GM12873 (cell line): ENCODE measurements around the gene NOX5.

ENCODE experiments used
- TF ChIP-seq, protein P1 (sequence below): IDR thresholded peaks from 2 replicates; pipeline ENCODE4 v1.5.1; 2012; ENCODE audit warnings: low read depth, mild to moderate bottlenecking, moderate library complexity, low read length, control low read depth; ENCODE audit not compliant: insufficient read depth; ENCODE audit errors: missing control alignments

Gene NOX5

GRCh38 chr15:69068157-69068556 lies 53.7 kb downstream of the NOX5 start:
- TF ChIP-seq, protein P1, sequence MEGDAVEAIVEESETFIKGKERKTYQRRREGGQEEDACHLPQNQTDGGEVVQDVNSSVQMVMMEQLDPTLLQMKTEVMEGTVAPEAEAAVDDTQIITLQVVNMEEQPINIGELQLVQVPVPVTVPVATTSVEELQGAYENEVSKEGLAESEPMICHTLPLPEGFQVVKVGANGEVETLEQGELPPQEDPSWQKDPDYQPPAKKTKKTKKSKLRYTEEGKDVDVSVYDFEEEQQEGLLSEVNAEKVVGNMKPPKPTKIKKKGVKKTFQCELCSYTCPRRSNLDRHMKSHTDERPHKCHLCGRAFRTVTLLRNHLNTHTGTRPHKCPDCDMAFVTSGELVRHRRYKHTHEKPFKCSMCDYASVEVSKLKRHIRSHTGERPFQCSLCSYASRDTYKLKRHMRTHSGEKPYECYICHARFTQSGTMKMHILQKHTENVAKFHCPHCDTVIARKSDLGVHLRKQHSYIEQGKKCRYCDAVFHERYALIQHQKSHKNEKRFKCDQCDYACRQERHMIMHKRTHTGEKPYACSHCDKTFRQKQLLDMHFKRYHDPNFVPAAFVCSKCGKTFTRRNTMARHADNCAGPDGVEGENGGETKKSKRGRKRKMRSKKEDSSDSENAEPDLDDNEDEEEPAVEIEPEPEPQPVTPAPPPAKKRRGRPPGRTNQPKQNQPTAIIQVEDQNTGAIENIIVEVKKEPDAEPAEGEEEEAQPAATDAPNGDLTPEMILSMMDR = no peak

DNA sequence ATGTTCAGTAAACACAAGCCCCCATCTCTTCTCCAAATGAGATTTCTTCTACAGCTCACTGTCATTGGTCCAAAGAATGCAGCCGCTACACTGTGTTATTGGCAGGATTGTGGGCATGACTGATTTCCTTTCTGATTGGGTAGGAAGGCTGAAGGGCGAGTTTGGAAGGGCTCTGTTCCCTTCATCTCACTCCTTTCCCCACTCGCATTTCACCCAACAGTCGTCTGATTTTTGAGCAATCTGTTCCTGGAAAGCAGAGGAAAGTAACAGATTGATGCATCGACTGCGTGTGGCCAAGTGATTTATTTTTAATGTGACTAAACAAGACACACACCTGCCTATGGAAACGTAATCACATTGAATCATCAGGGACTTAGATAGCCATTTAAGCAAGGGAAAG lies 55.5 kb downstream of the NOX5 start:
- TF ChIP-seq, protein P1 = no peak

- TF ChIP-seq, protein P1 = no peak
Observed at GRCh38 chr15:69070396-69070795, 55.9 kb downstream of the NOX5 start.

- TF ChIP-seq, protein P1 = no peak
Observed at GRCh38 chr15:69071260-69071659, 56.8 kb downstream of the NOX5 start.

DNA sequence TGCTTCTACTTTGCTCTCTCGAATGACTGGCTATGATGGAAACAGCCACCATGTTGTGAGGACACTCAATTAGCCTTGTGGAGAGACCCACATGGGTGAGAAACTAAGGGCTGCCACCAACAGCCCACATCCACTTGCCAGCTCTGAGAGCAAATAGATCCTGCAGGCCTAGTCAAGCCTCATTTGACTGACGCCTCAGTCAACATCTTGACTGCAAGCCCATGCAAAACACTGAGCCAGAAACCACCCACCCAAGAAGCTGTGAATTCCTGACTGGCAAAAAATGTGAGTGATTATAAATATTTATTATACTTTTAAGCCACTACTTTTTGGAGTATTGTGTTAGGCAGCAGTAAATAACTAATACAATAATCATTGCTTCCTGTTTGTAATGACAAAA lies 58.4 kb downstream of the NOX5 start:
- TF ChIP-seq, protein P1 = no peak

DNA sequence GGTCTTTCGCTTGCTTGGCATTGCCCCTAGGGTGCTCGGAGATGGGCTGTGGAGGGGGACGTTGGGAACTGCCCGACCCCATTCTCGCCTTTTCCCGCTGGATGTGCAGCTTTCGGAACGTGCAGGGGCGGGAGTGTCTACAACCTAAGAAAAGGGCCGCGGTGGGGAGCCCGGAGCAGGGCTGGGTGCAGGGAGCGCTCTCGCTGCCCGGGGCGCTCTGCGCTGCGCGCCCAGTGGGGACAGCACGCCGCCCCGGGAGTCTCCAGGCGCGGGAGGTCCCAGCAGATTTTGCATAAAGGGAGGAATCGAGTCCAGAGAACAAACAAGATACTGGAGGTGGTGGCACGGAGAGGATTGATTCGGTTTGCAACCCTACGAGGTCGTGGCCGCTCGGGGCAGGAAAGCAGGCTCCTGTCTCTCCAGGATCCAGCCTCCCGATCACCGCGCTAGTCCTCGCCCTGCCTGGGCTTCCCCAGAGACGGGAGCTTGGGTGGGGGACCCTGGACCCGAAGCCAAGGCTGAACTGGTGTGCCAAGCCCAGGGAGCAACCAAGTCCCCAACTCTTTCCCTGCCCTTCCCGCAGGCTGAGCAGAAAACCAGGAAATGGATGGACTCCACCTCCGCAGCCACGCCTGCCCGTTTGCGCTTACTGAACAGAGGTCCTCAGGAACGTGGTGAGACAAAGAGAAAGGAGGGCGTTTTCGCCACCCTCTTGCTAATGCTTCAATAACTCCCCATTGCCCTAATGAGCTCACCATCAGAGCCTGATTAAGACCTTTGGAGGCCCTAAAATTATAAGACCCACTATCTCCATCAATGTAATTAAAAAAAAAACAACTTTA lies 59.7 kb downstream of the NOX5 start:
- TF ChIP-seq, protein P1 = no peak

DNA sequence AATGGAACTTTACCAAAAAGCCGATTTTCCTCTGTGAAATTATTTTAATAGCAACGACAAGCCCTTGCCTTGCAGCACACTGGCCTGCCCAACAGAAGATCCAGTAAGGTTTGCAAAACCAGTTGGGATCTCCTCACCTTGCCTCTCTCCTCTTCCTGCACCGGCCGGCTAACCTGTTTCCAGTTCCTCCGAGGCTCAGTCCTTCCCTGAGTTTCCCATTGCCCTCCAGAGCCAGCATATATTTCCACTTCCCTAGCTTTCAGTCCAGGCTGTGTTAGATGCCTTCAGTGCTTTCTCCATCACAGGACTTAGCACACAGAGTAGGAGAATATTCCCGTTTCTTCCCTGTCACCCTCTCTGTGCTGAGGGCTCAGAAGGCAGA lies 60.3 kb downstream of the NOX5 start:
- TF ChIP-seq, protein P1 = no peak
